CD4-positive, alpha-beta T cell treated with Interleukin-17A for 1 hour (primary cell): ENCODE results near the gene SLC9A2.

Experiments
- DNase-seq: peaks from one replicate; pipeline ENCODE4 v3.0.0-alpha.2; 2020

SLC9A2 gene

DNA sequence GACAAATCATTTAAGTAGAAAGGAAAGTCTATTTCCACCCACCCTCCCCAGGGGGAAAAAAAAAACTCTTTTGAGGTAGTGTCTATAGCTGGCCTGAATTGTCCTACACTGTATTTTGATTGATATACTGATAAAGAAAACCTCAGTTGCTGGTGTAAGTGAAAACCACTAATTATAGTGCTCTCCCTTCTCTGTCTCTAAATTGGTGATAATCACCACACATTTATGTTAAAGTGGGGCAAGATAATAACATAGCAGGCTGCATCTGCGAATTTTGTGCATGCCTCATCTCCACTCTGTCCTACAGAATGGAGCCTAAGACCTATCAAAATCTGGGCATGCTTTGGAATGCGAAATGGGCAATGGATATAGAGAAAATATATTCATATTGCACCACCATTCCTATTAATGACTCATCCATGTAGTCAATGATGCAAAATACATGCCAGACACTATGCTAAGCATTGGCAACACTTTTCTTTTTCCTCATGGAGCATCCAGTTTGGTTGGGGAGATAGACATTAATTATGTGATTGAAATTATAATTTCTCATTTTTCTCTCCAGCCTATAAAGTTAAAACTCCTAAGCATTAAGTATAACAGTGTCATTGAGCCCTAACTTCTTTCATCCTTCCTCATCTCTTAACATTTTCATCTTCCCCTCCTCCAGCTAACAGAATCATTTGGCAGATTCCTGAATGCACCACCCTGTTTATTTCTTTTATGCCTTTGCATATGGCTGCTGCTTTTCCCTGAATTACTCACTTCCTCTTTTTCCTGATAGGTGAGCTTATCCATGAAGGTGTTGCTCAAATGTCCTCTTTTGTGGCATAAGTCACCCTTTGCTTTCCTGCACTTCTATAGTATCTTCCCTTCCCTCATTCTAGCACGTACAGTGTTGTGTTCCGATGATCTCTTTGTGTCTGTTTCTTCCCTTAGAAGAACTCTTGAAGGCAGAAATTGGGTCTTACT is 58.2 kb downstream of the SLC9A2 start:
- no peak for DNase-seq

DNA sequence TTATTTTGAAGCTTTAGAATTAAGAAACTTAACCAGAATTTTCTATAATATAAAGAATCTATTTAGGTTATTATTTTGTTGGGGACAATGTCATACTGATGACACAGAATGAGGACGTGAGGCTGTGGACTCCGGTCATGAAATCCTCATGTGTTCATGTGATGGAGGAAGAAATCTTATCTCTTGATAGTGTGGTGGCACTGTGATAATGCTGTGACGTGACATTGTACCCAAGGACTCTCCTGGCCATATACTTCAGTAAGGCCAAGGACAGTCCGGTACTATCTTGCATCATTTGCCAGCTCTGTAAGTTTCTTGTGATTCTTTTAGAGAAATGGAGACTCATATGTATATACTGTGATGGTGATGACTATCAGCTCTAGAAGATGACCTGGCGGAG is 59.1 kb downstream of the SLC9A2 start:
- no peak for DNase-seq

DNA sequence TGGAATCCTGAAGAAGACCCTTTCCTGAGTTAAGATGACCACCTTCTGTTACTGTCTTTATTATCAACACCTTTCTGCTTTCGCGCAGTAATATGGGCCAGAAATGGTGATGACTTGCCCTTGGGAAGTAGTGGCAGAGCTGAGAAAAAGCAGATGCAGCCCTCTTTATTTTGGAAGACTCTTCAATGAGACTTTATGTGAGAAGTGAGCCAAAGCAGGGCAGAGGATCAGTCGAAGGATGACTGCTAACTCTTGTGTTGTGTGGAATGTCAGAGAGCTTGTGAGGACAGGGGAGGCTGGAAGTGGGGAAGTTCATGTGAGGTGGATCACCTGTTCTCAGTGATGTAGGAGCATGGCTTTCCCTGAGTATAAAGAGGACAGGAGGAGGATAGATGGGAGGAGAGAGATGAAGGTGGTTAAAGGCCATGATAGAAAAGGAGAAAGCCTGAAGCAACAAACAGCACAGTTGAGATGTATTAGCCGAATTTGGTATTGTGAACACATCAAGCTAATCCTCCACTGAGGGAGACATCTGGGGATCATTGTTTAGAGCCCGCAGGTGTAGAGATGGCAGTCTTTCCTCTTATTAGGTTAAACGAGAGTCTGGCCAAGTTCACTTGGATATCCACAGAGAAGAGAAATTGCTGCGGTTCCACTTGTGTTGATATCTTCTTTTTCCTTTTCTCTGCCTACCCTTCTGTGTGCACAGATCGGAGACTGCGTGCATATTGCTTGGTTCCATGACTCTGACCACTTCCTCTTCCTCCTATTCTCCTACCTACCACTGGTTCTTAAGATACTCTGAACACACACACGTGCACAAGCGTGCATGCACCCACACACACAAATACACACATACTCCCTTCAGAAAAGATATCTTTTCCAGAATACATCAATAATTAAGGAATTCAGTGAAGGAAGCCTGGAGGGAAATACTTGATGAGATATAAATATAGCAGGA is 67.4 kb downstream of the SLC9A2 start:
- no peak for DNase-seq

DNA sequence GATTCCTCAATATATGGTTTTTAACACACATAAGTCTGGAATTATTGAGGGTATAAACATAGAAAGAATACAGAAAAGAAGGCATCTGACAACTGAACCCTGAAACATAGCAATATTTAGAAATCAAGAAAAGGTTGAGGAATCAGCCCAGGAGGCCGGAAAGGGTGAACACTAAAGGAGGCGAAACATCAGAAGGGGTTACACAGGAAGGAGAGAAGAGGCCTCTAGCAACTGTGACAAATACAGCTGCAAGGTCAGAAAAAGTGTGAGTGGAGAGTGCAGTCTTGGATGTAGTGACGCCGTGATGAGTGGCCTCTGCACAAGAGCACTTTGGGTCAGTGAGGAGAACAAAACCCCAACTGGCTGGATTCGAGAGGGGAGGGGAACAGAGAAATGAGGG is 70.7 kb downstream of the SLC9A2 start:
- no peak for DNase-seq

DNA sequence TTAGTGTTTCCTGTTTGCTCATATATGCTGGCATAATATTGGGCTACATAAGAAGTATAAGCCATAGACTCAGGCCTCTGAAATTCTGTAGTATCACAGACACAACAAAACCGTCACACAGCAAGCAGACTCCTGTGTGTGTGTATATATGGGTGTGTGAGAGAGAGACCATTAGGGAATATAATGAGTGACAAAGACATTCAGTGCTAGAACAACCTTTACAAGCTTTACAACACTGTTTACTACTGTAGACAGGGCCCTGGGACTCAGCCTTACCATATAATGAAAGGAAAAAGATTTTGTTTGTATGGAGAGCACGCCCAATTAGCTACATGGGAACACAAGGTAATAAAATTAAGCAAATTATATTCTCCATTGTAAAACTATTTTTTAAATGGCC is 77.1 kb downstream of the SLC9A2 start:
- DNase-seq = no peak

DNA sequence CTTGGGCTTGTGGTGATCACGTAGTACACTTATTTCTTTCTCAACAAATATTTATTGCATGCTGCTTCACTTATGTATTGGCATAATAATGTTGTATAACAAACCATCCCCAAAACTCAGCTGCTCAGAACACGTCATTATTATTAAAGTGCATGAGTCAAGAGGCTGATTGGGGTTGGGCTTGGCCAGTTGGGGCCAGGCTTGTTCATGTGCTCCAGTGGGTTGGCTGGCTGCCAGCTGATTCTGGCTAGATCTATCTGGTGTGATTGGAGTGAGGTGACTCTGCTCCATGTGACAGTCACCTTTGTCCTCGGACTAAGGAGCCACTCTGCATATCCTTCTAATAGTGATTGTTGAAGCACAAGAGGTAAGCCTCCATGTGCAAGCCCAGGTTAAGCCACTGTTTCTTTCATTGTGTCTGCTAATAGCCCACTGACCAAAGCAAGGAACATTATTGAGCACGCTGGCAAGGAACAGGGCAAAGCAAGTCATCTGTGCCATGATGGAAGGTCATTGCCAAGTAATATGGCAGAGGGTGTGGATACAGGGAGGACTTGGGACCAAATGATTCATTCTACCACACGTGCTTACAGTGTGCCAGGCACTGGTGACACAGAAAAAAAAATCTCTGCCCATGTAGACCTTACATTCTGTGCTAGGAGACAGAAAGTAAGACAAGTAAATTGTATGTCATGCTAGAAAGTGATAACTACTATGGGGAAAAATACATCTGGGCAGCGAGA is 79.2 kb downstream of the SLC9A2 start:
- no peak for DNase-seq

DNA sequence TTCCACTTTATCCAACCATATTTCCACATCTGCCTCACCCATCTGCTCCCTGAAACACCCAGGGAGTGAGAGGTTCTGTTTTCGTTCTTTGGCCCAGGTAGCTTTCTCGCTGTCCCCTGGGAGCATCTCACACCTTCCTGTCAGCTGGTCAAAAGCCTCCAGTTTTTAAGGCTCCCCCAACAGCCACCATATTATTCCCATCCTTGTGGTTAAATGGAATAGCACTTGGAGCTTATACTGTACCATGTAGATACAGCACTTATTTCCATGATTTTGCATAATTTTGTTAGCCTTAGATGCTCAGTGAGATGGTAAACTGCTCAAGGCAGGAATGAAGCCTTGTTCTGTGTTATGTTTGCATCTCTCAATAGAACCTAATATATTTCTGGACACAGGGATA is 84.0 kb downstream of the SLC9A2 start:
- no peak for DNase-seq

DNA sequence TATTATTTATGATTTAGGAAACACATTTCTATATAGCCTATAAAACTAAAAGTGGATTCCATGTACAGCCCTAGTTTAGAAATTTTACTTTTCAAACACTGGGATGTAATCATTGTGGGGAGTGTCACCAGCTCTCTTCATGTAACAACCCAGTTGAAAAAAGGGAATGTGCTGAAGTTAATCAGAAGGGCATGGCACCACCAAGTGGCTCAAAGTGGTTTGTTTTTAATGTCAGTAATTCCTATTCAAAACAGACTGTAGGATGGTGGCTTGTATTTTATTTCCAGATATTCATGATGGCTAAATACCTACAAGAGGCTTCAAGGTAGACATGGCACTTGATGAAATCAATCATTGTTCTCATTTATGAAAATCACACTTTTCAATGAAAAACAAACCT is 84.4 kb downstream of the SLC9A2 start:
- no peak for DNase-seq

DNA sequence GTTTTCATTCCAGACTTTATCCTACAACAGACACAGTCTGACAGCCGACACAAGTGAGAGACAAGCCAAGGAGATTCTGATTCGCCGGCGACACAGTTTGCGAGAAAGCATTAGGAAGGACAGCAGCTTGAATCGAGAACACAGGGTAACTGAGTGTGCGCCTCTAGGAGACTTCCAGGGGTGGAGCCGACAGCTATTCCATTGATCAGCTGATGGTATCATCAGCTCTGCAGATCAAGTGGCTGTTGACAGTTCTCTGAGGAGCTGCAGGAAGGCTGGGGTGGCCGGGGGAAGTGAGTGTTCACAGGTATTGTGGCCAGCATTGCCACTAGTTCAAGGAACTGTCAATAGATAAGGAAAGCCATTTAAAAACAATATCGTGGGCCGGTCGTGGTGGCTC is 85.2 kb downstream of the SLC9A2 start:
- no peak for DNase-seq

DNA sequence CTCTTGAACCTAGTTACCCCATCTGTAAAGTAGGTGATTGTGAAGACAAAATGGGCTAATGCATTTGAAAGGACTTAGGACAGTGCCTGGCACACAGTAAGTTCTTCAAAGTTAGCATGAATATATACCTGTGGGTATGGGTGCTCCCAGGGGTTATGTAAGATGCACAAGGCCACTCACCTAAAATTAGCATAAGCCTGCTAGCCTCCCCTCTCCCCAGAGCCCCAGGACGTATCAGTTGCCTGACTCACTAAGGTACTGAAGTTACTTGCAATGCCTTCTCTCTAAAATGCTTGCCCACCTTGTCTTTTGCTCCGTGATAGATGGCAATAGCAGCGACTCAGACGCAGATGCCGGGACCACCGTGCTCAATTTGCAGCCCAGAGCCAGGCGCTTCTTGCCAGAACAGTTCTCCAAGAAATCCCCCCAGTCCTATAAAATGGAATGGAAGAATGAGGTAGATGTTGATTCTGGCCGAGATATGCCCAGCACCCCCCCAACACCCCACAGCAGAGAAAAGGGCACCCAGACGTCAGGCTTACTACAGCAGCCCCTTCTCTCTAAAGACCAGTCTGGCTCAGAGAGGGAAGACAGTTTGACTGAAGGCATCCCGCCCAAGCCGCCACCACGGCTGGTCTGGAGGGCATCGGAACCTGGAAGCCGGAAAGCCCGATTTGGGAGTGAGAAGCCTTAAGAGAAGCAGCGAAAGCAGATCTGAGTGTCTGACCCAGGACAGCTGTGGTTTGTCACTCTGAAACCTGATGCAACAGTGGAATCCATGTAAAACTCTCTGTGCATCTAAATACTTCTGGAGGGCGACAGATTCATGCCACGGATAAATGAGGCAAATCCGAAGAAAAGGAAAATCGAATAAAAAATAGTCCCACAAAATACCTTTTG is 88.7 kb downstream of the SLC9A2 start:
- no peak for DNase-seq

DNA sequence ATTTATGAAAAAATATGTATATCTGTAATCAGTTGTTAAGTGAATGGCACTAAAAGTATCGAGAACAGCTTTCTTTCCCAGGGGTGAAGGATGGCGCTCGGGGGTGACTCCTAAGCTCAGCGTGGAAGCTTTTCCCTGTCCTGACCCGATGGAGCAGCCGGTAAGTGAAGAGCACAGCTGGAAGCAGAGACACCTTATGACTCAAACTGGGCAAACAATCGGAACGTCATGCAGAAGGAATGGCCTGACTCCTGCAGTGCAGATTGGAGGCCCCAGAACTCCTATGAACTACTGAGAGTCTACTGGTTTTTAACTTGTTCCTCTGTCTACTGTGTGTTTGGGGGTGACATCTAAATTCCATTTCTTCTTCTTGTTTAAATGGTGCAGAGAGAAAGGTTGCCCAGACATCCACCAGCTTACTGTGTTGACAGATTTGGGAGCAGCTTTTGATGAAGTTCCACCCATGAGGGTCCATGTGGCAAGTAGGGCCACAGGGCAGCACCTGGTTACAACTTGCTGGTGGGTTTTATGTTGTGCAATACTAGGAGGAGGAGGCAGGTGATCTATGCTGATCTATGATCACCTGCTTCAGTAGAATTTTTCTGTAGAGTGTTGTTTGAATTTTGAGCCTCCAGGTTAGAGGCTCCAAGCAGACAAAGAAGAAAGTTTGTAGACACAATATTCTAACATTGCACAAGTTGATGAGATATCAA is 89.7 kb downstream of the SLC9A2 start:
- DNase-seq = no peak

DNA sequence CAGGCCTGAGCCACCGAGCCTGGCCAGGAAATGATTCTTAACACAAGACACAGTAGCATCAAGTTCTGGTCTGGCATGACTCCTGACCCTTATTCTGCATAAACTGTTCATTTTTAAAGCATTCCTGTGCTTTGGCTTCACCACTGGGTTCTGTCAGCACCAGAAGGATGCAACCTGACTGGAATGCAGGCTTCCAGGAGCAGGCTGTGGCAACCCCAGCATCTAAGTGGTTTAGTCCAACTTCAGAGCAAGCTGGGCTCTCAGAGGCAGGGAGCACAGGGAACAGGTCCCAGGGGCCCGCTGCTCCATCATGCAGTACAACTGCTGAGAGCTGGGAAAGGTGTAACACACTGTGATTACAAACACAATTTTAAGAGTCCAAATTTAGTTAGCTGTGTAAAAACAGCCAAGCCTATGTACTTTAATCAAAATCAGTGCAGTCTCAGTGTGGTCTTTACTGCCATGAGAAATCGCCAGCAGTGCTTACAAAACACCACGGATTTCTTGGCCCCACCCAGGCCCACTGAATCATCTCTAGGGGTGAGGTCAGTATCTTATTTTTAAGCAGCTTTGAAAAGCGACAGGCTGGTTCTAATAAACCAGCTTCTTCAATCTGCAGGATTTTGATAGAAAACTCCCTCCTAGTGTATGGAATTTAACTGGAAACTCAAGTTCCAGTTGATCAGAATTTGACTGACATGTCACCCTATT is 98.1 kb downstream of the SLC9A2 start:
- DNase-seq = no peak

DNA sequence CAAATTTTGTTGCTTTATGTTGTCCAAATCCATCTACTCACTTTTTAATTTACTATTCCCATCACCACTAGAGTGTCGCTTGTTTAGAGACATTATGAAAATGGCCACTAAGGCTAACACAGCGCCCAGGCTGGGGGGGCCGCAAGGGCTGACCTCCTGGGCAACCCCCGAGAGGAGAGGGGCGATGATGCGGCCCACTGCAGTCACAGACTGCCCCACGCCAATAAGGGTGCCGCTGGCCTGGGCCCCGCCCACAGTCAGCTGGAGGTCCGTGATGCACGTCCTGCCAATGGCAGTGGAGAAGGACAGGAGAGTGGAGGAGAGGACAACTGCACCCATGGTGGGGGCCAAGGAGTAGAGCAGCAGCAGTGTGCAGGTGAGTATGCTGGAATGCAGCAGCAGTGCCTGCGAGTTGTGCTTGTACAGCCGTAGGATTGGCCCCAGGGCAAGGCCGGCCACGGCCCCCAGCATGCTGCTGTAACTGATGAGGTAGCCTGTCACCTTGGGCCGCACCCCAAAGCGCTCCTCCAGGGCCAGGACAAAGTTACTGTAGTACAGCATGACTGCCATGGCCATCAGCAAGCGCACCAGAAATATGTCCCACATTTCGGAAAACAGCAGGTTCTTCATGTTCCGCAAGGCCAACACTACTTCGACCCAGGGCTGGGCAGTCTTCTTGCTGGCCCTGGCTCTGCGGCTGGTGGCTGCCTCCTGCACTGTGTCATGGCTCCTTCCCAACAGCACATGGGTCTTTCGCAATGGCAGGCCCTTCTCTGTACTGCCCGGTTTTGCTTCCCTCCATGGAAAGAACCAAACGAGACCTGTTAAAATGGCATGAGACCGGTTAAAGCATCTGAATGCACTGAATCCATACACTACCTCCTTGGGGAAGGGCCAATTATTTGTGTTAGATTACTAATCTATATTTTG is 99.3 kb downstream of the SLC9A2 start:
- no peak for DNase-seq

DNA sequence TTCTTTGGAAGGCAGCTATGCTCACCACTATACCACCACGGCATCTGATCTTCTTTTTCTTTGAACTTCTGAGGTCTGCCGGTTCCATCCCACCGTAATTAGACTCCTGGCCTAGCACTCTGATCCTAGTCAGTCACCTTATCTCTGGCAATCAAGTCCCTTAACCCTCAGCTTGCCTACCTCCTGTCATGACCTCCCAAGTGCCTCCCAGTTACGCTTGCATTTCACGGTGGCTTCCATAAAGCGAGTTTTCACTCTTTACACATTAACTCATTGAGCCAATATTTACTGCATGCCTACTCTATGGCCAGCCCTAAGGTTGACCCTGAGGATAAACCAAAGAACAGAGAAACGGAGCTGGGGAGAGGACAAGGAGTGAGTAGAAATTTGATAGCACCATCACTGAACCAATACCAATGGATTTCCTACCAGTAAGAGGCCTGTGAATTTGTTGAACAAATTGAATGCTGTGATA is 104.7 kb downstream of the SLC9A2 start:
- no peak for DNase-seq

DNA sequence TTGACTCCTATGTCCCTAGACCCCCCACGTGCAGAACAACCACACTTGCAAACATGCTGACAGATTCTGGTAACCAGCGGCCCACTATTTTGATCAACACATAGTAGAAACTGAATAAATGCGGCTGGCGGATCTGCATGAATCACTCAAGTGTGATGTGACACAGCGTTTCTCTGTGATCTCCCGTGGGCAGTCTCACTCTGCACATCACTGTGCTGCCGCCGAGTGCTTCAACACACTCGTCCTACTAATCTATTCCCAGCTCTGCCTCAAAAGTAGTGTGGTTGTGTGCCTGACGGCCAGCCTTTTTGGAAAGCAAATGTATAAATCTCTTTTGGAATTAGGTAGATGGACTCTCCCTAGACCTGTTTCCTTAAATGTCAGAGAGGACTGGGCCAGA is 105.2 kb downstream of the SLC9A2 start:
- no peak for DNase-seq

DNA sequence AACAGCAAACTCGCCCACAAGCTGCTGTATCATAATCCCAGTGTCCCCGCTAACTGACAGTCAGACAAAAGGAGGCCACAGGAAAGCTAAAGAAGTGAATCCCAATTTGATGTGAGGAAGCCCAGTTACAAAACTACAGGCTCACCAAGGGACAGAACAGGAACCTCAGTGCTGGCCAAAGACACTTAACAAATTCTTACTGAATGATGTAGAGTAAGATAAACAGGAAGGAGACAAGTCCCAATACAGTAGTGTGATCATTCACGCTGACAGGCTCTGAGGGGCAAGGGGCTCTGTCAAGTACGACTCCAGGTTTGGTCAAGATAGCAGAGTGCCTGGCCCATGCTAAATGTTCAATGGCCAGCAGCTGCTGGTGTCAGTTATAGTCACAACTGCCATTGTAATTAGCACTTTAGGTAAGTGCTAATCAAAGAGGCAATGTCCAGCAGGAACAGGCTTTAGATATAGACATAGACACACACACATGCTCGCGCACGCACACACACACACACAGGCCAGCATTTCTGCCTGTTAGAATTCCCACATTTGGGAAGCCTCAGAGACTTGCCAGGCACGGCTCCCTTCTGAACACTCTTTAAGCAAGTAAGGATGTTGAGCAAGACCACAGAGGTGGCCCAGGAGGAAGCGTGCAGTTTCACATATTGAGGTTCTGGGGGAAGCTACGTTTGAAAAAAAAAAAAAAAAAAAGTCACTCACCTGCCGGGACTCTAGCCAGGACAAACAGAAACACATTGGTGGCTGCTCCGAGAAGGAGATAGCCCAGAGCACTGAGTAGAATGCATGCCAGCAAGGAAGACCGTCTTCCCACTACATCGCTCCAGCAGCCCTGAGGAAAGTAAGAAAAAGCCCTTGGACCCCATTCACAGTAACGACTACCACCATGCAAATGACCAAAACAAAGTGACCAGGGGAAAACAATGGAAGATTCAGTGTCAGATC is 107.1 kb downstream of the SLC9A2 start:
- DNase-seq = no peak

DNA sequence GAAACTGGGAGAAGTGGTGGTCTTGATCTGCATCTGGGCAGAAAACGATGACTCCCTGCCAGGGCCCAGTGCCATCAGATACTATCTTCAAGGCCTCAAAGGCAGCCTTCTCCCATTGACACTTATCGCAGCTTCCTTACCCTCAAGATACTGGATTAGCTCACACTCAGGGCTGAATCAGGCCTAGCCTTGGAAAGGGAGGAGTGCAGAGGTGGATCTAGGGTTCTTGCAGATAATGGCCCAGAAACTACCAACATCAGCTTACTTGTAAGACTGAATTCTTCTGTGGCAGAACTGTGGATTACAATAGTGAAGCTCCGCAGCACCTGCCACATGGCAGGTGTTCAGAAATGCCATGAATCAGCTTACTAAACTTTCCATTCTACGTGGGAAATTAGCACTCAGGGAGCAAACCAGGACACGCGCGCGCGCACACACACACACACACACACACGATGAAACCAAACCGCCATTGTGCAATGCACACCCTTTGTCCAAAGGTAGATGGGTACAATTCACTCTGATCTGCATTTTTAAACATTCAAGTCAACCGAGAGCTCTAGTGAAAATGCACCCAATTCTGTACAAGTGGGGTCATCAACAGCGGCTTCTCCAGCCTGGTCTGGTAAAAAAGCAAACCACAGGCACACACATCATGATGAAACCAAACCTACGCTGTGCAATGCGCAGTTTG is 116.2 kb downstream of the SLC9A2 start:
- DNase-seq = no peak

DNA sequence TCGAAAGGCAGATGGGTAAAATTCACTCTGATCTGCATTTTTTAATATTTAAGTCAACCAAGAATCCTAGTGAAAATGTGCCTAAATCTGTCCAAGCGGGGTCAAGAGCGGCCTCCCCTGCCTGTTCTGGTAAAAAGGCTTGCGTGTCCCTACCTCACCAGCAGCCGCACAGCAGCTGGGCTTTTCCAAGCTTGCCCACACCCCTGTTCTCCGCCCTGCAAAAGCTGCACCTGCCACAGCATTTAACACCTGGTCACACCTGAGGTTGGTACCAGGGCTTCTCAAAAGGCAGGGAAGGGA is 116.7 kb downstream of the SLC9A2 start:
- DNase-seq = no peak
